K562 (cell line): ENCODE data around the gene HDAC6. TPM values are rescaled to one million over a fixed set of nuclear protein-coding genes. Genes with fewer than 3 reads are reported as not detected.
A peak's percentile ranks its signal among the peaks of the same experiment; 100 is the strongest.

ENCODE experiments used
- ARID1B ChIP-seq: fragments of 450-650 bp; IDR thresholded peaks from 2 replicates; pipeline ENCODE4 v1.6.1; 2016; ENCODE audit warnings: antibody characterized with exemption, mild to moderate bottlenecking, inconsistent platforms
- CC2D1A ChIP-seq: fragments of 450-650 bp; IDR thresholded peaks from 2 replicates; pipeline ENCODE4 v1.6.1; 2017; ENCODE audit warnings: mild to moderate bottlenecking
- LARP7 ChIP-seq: fragments of 450-650 bp; IDR thresholded peaks from 2 replicates; pipeline ENCODE4 v1.6.1; 2016
- PML ChIP-seq: IDR thresholded peaks from 2 replicates; pipeline ENCODE4 v1.6.1; 2012; ENCODE audit warnings: low read length, inconsistent platforms
- POLR2AphosphoS5 ChIP-seq: IDR thresholded peaks from 2 replicates; pipeline ENCODE4 v1.6.1; 2011; ENCODE audit warnings: mild to moderate bottlenecking, low read depth, low read length, moderate library complexity; ENCODE audit not compliant: control insufficient read depth, insufficient read depth
- POLR2B ChIP-seq: fragments of 450-650 bp; IDR thresholded peaks from 2 replicates; pipeline ENCODE4 v1.6.1; 2018; ENCODE audit warnings: low read depth; ENCODE audit not compliant: partially characterized antibody
- RBFOX2 ChIP-seq: fragments of 200-400 bp; formaldehyde crosslinking; IDR thresholded peaks from 2 replicates; pipeline ENCODE4 v1.6.1; 2017; ENCODE audit warnings: low read depth, mild to moderate bottlenecking, low read length, moderate library complexity
- SAP30 ChIP-seq: fragments of 200-600 bp; sonication (generic); IDR thresholded peaks from 2 replicates; pipeline ENCODE4 v1.6.1; 2012; ENCODE audit warnings: borderline replicate concordance, low read depth, mild to moderate bottlenecking, moderate library complexity, low read length, control low read depth, inconsistent platforms; ENCODE audit not compliant: insufficient read depth, poor library complexity, severe bottlenecking
- SMARCE1 ChIP-seq: fragments of 450-650 bp; IDR thresholded peaks from 2 replicates; pipeline ENCODE4 v1.7.1; 2016; ENCODE audit warnings: mild to moderate bottlenecking
- STAT5B ChIP-seq: fragments of 250-450 bp; sonication (Bioruptor Pico); IDR thresholded peaks from 2 replicates; pipeline ENCODE4 v1.8.0; 2021; ENCODE audit warnings: mild to moderate bottlenecking, inconsistent platforms
- TBP ChIP-seq: optimal IDR thresholded peaks from 2 replicates; pipeline ENCODE3; 2011; ENCODE audit warnings: low read depth, low read length, improper control_type of control experiment
- TOE1 ChIP-seq, 2 experiments: fragments of 450-650 bp in 1 of 2; sonication (generic) in 1 of 2; formaldehyde crosslinking in 1 of 2; IDR thresholded peaks; 2 replicates each; pipeline versions ENCODE4 v1.7.1 to v1.8.0; 2016 to 2022; ENCODE audit warnings: borderline replicate concordance in 2 of 2, mild to moderate bottlenecking in 2 of 2, antibody characterized with exemption in 1 of 2, inconsistent platforms in 1 of 2, low read depth in 1 of 2, missing genetic modification reagents in 1 of 2, moderate library complexity in 1 of 2
- ZBED1 ChIP-seq: IDR thresholded peaks from 2 replicates; pipeline ENCODE4 v1.6.1; 2014
- ZBTB7A ChIP-seq: IDR thresholded peaks from 2 replicates; pipeline ENCODE4 v1.6.1; 2011; ENCODE audit warnings: low read depth, mild to moderate bottlenecking, low read length, moderate library complexity, borderline replicate concordance; ENCODE audit not compliant: control insufficient read depth
- polyA plus RNA-seq, 8 experiments: library from polyadenylated mRNA; depleted of rRNA in 4 of 8; stranded (reverse) in 5 of 8; unstranded in 3 of 8; fragments of >200 nt; fragmentation: Nextera tagmentation in 2 of 8; fragmentation: Illumina TruSeq in 1 of 8; extraction: Ambion mirVana in 2 of 8; extraction: Trizol in 1 of 8; gene quantifications; 2 replicates each; pipeline versions ENCODE4 v1.2.1 to v1.2.3, GENCODE V29; 2011 to 2014; ENCODE audit warnings: inconsistent platforms in 1 of 8, missing spikeins in 1 of 8
- total RNA-seq, 7 experiments: library from RNA; depleted of rRNA in 6 of 7; stranded (reverse); fragments of >200 nt in 6 of 7; fragmentation: Illumina TruSeq in 2 of 7; extraction: Trizol in 2 of 7; gene quantifications; 2 replicates each; pipeline versions ENCODE4 v1.2.1 to v1.2.3, GENCODE V29; 2011 to 2021; ENCODE audit warnings: low replicate concordance in 1 of 7
- TF ChIP-seq, protein P1 (sequence below): fragments of 450-650 bp; formaldehyde crosslinking; IDR thresholded peaks from 2 replicates; pipeline ENCODE4 v1.4.0; 2022; ENCODE audit warnings: missing genetic modification characterization
- TF ChIP-seq, protein P2 (sequence below), 2 experiments: fragments of 450-650 bp; IDR thresholded peaks; 2 replicates each; pipeline ENCODE4 v1.6.1; 2016
- TF ChIP-seq, protein P3 (sequence below): fragments of 250-450 bp; sonication (Bioruptor Pico); IDR thresholded peaks from 2 replicates; pipeline ENCODE4 v1.5.0; 2021
- TF ChIP-seq, protein P4 (sequence below): fragments of 250-450 bp; sonication (Bioruptor Pico); IDR thresholded peaks from 2 replicates; pipeline ENCODE4 v1.8.0; 2022; ENCODE audit warnings: moderate library complexity, mild to moderate bottlenecking, inconsistent platforms
- TF ChIP-seq, protein P5 (sequence below), 2 experiments: fragments of 200-800 bp in 1 of 2; sonication (Bioruptor generic) in 1 of 2; sonication (generic) in 1 of 2; formaldehyde crosslinking in 1 of 2; IDR thresholded peaks in 1 of 2; conservative IDR thresholded peaks in 1 of 2; 2 replicates each; pipeline versions ENCODE4 v1.5.0 to v1.6.1; 2016 to 2020; ENCODE audit warnings: missing compliant biosample characterization in 1 of 2, missing genetic modification characterization in 1 of 2, missing genetic modification reagents in 1 of 2

The HDAC6 gene
- total and polyA plus RNA-seq, 9 of the 15 experiments (the other 6 are each of a cell fraction or from before 2014, with no cell fraction given) = 29.9 to 101 (median 71.2) TPM

DNA sequence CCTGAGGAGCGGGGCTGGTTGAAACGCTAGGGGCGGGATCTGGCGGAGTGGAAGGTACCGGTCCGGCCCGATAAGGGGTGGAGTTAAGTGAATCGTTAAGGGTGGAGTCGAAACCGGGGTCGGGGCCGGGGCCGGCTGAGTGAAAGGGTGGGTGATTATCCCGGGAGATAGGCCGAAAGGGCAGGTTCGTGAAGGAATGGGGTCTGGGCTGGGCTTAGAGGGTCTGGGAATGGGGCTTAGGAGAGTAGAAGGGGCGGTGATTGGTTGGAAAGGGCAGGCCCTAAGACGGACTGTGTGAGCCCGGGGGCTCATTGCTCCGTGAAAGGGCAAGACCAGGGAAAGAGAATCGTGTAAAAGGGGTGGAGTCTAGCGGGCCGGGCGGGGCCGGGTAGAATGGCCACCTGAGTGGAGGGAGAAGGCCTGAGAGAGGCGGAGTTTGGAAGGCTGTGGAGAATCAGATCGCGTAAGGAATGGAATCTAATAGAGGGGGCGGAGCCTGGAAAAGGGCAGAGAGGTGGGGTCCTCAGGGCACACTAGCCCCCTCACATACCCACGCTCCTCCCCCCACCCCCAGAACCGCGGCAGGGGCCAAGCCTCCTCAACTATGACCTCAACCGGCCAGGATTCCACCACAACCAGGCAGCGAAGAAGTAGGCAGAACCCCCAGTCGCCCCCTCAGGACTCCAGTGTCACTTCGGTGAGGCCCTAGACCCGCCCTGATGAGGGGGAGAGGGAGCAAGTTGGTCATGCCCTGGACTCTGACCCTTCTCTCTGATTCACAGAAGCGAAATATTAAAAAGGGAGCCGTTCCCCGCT is 430 bp downstream of the HDAC6 start (continued):
- TF ChIP-seq, protein P1, sequence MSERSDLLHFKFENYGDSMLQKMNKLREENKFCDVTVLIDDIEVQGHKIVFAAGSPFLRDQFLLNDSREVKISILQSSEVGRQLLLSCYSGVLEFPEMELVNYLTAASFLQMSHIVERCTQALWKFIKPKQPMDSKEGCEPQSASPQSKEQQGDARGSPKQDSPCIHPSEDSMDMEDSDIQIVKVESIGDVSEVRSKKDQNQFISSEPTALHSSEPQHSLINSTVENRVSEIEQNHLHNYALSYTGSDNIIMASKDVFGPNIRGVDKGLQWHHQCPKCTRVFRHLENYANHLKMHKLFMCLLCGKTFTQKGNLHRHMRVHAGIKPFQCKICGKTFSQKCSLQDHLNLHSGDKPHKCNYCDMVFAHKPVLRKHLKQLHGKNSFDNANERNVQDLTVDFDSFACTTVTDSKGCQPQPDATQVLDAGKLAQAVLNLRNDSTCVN (CRISPR knock-in tag) = peak; percentile 84; the same call in 1 of the 2 replicates
- peak; percentile 84; the same call in 1 of the 2 replicates for TF ChIP-seq LARP7
- TF ChIP-seq TOE1 (IDR thresholded peaks at IDR 0.05; ENCODE audit: borderline replicate concordance) = peak; percentile 65; the same call in 1 of the 2 replicates
- TF ChIP-seq TOE1 (CRISPR knock-in tag; IDR thresholded peaks at IDR 0.05; ENCODE audit: borderline replicate concordance, low read depth) = no peak
- TF ChIP-seq, protein P2, sequence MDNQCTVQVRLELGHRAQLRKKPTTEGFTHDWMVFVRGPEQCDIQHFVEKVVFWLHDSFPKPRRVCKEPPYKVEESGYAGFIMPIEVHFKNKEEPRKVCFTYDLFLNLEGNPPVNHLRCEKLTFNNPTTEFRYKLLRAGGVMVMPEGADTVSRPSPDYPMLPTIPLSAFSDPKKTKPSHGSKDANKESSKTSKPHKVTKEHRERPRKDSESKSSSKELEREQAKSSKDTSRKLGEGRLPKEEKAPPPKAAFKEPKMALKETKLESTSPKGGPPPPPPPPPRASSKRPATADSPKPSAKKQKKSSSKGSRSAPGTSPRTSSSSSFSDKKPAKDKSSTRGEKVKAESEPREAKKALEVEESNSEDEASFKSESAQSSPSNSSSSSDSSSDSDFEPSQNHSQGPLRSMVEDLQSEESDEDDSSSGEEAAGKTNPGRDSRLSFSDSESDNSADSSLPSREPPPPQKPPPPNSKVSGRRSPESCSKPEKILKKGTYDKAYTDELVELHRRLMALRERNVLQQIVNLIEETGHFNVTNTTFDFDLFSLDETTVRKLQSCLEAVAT (IDR thresholded peaks at IDR 0.05) = peak in 1 of 2 experiments; percentile 55; a peak in 1 of 4 replicates
- TF ChIP-seq CC2D1A = 0 out of 2 replicates have a peak, but pooled peaks have one; percentile 55
- TF ChIP-seq POLR2AphosphoS5 = peak; percentile 37; the same call in 1 of the 2 replicates
- TF ChIP-seq PML = 0 out of 2 replicates have a peak, but pooled peaks have one; percentile 51
- TF ChIP-seq POLR2B = peak; percentile 92
- TF ChIP-seq, protein P3, sequence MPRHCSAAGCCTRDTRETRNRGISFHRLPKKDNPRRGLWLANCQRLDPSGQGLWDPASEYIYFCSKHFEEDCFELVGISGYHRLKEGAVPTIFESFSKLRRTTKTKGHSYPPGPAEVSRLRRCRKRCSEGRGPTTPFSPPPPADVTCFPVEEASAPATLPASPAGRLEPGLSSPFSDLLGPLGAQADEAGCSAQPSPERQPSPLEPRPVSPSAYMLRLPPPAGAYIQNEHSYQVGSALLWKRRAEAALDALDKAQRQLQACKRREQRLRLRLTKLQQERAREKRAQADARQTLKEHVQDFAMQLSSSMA (CRISPR knock-in tag) = peak; percentile 43; the same call in 1 of the 2 replicates
- TF ChIP-seq, protein P4, sequence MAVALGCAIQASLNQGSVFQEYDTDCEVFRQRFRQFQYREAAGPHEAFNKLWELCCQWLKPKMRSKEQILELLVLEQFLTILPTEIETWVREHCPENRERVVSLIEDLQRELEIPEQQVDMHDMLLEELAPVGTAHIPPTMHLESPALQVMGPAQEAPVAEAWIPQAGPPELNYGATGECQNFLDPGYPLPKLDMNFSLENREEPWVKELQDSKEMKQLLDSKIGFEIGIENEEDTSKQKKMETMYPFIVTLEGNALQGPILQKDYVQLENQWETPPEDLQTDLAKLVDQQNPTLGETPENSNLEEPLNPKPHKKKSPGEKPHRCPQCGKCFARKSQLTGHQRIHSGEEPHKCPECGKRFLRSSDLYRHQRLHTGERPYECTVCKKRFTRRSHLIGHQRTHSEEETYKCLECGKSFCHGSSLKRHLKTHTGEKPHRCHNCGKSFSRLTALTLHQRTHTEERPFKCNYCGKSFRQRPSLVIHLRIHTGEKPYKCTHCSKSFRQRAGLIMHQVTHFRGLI (CRISPR knock-in tag) = no peak
- peak; percentile 44 for TF ChIP-seq TBP
- TF ChIP-seq RBFOX2 = peak; percentile 65
- TF ChIP-seq, protein P5, sequence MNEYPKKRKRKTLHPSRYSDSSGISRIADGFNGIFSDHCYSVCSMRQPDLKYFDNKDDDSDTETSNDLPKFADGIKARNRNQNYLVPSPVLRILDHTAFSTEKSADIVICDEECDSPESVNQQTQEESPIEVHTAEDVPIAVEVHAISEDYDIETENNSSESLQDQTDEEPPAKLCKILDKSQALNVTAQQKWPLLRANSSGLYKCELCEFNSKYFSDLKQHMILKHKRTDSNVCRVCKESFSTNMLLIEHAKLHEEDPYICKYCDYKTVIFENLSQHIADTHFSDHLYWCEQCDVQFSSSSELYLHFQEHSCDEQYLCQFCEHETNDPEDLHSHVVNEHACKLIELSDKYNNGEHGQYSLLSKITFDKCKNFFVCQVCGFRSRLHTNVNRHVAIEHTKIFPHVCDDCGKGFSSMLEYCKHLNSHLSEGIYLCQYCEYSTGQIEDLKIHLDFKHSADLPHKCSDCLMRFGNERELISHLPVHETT (CRISPR knock-in tag; conservative IDR thresholded peaks at IDR 0.05 in 1 of 2, IDR thresholded peaks at IDR 0.05 in 1 of 2) = no peak
- peak; percentile 28; the same call in 1 of the 2 replicates for TF ChIP-seq ZBED1
- TF ChIP-seq ZBTB7A = peak; percentile 65; the same call in 1 of the 2 replicates
- no peak for TF ChIP-seq SAP30
- no peak for TF ChIP-seq STAT5B
- peak; percentile 65; the same call in 1 of the 2 replicates for TF ChIP-seq SMARCE1
- peak; percentile 72 for TF ChIP-seq ARID1B
